Mesothelial cell of epicardium (in vitro differentiated cells): ENCODE measurements around the gene DDR2. TPM values are rescaled to one million over a fixed set of nuclear protein-coding genes. Genes with fewer than 3 reads are reported as not detected.
"Not testable (repeated sequence)": the region's sequence is repeated elsewhere in the genome, so short reads cannot be mapped to it uniquely, and the experiment has no call there.

ENCODE experiments used
- DNase-seq, 2 experiments: peaks; one replicate each; pipeline ENCODE4 v3.0.0; 2021; ENCODE audit warnings: low spot score in 2 of 2; ENCODE audit not compliant: unreplicated experiment in 2 of 2
- H3K27ac Mint-ChIP-seq: 2 replicates; pipeline ENCODE4 v1.8.0; 2021; ENCODE audit warnings: mixed read lengths
- H3K27me3 Mint-ChIP-seq: 2 replicates; pipeline ENCODE4 v1.8.0; 2021; ENCODE audit warnings: low read depth, mixed read lengths
- H3K36me3 Mint-ChIP-seq: 2 replicates; pipeline ENCODE4 v1.8.0; 2021; ENCODE audit warnings: mixed read lengths
- H3K4me1 Mint-ChIP-seq: 2 replicates; pipeline ENCODE4 v1.8.0; 2021; ENCODE audit warnings: mixed read lengths
- H3K4me3 Mint-ChIP-seq: 2 replicates; pipeline ENCODE4 v1.8.0; 2021; ENCODE audit warnings: mild to moderate bottlenecking, moderate library complexity, mixed read lengths
- H3K9me3 Mint-ChIP-seq: 2 replicates; pipeline ENCODE4 v1.8.0; 2021; ENCODE audit warnings: mixed read lengths
- CTCF ChIP-seq: fragments of 200-600 bp; sonication (generic); IDR thresholded peaks from one replicate; pipeline ENCODE4 v1.5.0; 2021; ENCODE audit warnings: antibody characterized with exemption; ENCODE audit not compliant: unreplicated experiment
- total RNA-seq: library from RNA; stranded (reverse); gene quantifications from 3 replicates; pipeline ENCODE4 v1.2.1, GENCODE V29; 2021

Gene DDR2
- total RNA-seq, 1 donor from 2014 or later, result 58.1 TPM

- H3K4me3 Mint-ChIP-seq, H3K36me3 Mint-ChIP-seq, H3K27ac Mint-ChIP-seq, H3K9me3 Mint-ChIP-seq, H3K27me3 Mint-ChIP-seq, DNase-seq: not testable (repeated sequence)
- H3K4me1 Mint-ChIP-seq, result peaks cover 16% of the 10 kb centered on the region
Measured at GRCh38 chr1:162794284-162794683, 162.0 kb downstream of the DDR2 start.

- not testable (repeated sequence) for H3K4me3 Mint-ChIP-seq
- peaks cover 19% of the 10 kb centered on the region for H3K36me3 Mint-ChIP-seq
Measured at GRCh38 chr1:162796617-162797279, 164.5 kb downstream of the DDR2 start.

GRCh38 chr1:162799995-162800830, 167.9 kb downstream of the DDR2 start:
- H3K4me1 Mint-ChIP-seq, H3K4me3 Mint-ChIP-seq, H3K27ac Mint-ChIP-seq, H3K9me3 Mint-ChIP-seq, H3K27me3 Mint-ChIP-seq: not testable (repeated sequence)
- peak in 1 of 2 experiments; percentile 44 for DNase-seq
- peaks cover 26% of the 10 kb centered on the region for H3K36me3 Mint-ChIP-seq

More at GRCh38 chr1:162796617-162797279, 164.5 kb downstream of the DDR2 start:
- H3K9me3 Mint-ChIP-seq, H3K27me3 Mint-ChIP-seq, DNase-seq: not testable (repeated sequence)
- Mint-ChIP-seq H3K27ac (peak overlapping the region; percentile 22), H3K4me1 (peaks cover 12% of the 10 kb centered on the region)

- not testable (repeated sequence) for H3K4me3 Mint-ChIP-seq, DNase-seq, H3K9me3 Mint-ChIP-seq, H3K27ac Mint-ChIP-seq, H3K27me3 Mint-ChIP-seq, H3K4me1 Mint-ChIP-seq
- H3K36me3 Mint-ChIP-seq, result peaks cover 47% of the 10 kb centered on the region
Measured at GRCh38 chr1:162807503-162807902, 175.2 kb downstream of the DDR2 start.

- not testable (repeated sequence) for H3K9me3 Mint-ChIP-seq, H3K27me3 Mint-ChIP-seq, H3K4me3 Mint-ChIP-seq, H3K4me1 Mint-ChIP-seq, DNase-seq, H3K27ac Mint-ChIP-seq
- peaks cover 30% of the 10 kb centered on the region for H3K36me3 Mint-ChIP-seq
Measured at GRCh38 chr1:162812357-162812756, 180.1 kb downstream of the DDR2 start.

- H3K4me3 Mint-ChIP-seq, H3K27ac Mint-ChIP-seq, H3K9me3 Mint-ChIP-seq, DNase-seq, H3K36me3 Mint-ChIP-seq: not testable (repeated sequence)
- Mint-ChIP-seq H3K27me3 (peaks cover 18% of the 10 kb centered on the region), H3K4me1 (peaks cover 19% of the 10 kb centered on the region)
Measured at GRCh38 chr1:162818136-162818535, 185.9 kb downstream of the DDR2 start.

GRCh38 chr1:162818666-162819065, 186.4 kb downstream of the DDR2 start:
- DNase-seq, H3K4me3 Mint-ChIP-seq: not testable (repeated sequence)

GRCh38 chr1:162822391-162823200, 190.3 kb downstream of the DDR2 start:
- no peak for TF ChIP-seq CTCF
- H3K36me3 Mint-ChIP-seq, result no peaks in the 10 kb centered on the region
- peaks cover 10% of the 10 kb centered on the region for H3K9me3 Mint-ChIP-seq
- H3K4me1 Mint-ChIP-seq, result peaks cover 18% of the 10 kb centered on the region
- peak overlapping the region; percentile 76 for H3K4me3 Mint-ChIP-seq
- DNase-seq, result peak in 1 of 2 experiments; percentile 41
- H3K27ac Mint-ChIP-seq, result no peak overlapping the region
- H3K27me3 Mint-ChIP-seq, result peaks cover 32% of the 10 kb centered on the region

More at GRCh38 chr1:162818666-162819065, 186.4 kb downstream of the DDR2 start:
- peaks cover 22% of the 10 kb centered on the region for H3K27me3 Mint-ChIP-seq
- not testable (repeated sequence) for H3K36me3 Mint-ChIP-seq, H3K9me3 Mint-ChIP-seq, H3K27ac Mint-ChIP-seq
- H3K4me1 Mint-ChIP-seq, result peaks cover 19% of the 10 kb centered on the region
